H1 (cell line): ENCODE data around the gene ACACB. TPM values are rescaled to one million over a fixed set of nuclear protein-coding genes. Genes with fewer than 3 reads are reported as not detected.

Experiments
- CTCF ChIA-PET: fragments of 300-600 bp; sonication (Branson Sonifier 250); formaldehyde crosslinking; loops from one replicate; lab custom pipeline; 2021; ENCODE audit not compliant: partially characterized antibody; lab: Charles Lee
- POLR2A ChIA-PET: fragments of 300-600 bp; sonication (Branson Sonifier 250); formaldehyde crosslinking; loops from one replicate; lab custom pipeline; 2021; ENCODE audit warnings: inconsistent platforms; ENCODE audit not compliant: partially characterized antibody; lab: Charles Lee
- DNase-seq, 2 experiments: peaks; one replicate each; pipeline versions ENCODE4 v3.0.0 to v3.0.0-alpha.2; 2010 to 2022; ENCODE audit warnings: low spot score in 2 of 2, low read depth in 1 of 2, mixed read lengths in 1 of 2
- FAIRE-seq: peaks from 2 replicates; lab custom pipeline; 2011; peaks lifted over from hg19 to GRCh38; lab: Jason Lieb, UNC
- H2AFZ ChIP-seq: 2 replicates; pipeline ENCODE4 v1.8.1; 2012; ENCODE audit warnings: low read length, inconsistent platforms
- H2AK5ac ChIP-seq: 2 replicates; pipeline ENCODE4 v1.6.1; 2013; ENCODE audit warnings: low read depth, low read length
- H2BK120ac ChIP-seq: replicated peaks from 2 replicates; pipeline ENCODE3; 2013; ENCODE audit warnings: low read depth, low read length, inconsistent platforms
- H2BK12ac ChIP-seq: 2 replicates; pipeline ENCODE4 v1.6.1; 2013; ENCODE audit warnings: low read depth, low read length
- H2BK15ac ChIP-seq: 2 replicates; pipeline ENCODE4 v1.6.1; 2013; ENCODE audit warnings: low read length
- H2BK20ac ChIP-seq: 2 replicates; pipeline ENCODE4 v1.6.1; 2013; ENCODE audit warnings: low read length
- H2BK5ac ChIP-seq: 2 replicates; pipeline ENCODE4 v1.6.1; 2013; ENCODE audit warnings: low read depth, low read length
- H3K14ac ChIP-seq: 2 replicates; pipeline ENCODE4 v1.6.1; 2013; ENCODE audit warnings: inconsistent platforms; ENCODE audit not compliant: insufficient read length
- H3K18ac ChIP-seq: 2 replicates; pipeline ENCODE4 v1.6.1; 2013; ENCODE audit warnings: low read length; ENCODE audit errors: extremely low read depth
- H3K23ac ChIP-seq: 2 replicates; pipeline ENCODE4 v1.6.1; 2013; ENCODE audit warnings: inconsistent platforms; ENCODE audit not compliant: insufficient read length
- H3K23me2 ChIP-seq: 2 replicates; pipeline ENCODE4 v1.6.1; 2013; ENCODE audit warnings: low read depth, low read length
- H3K27ac ChIP-seq: 2 replicates; pipeline ENCODE4 v1.6.1; 2011; ENCODE audit warnings: low read depth, low read length, inconsistent platforms
- H3K27me3 ChIP-seq, 4 experiments: replicated peaks in 1 of 4; 1 replicate in 1 of 4; 2 replicates in 3 of 4; pipeline versions ENCODE4 v1.6.1 to v1.8.1; 2011 to 2013; ENCODE audit warnings: low read length in 3 of 4, mild to moderate bottlenecking in 3 of 4, inconsistent platforms in 2 of 4, mixed read lengths in 2 of 4, moderate library complexity in 1 of 4; ENCODE audit not compliant: control insufficient read depth in 3 of 4, insufficient read depth in 3 of 4; ENCODE audit errors: extremely low read depth in 1 of 4
- H3K36me3 ChIP-seq, 4 experiments: 2 replicates each; pipeline versions ENCODE4 v1.6.1 to v1.8.1; 2011 to 2013; ENCODE audit warnings: mild to moderate bottlenecking in 4 of 4, low read length in 3 of 4, moderate library complexity in 2 of 4, control low read depth in 1 of 4, inconsistent platforms in 1 of 4; ENCODE audit not compliant: insufficient read depth in 4 of 4, control insufficient read depth in 2 of 4
- H3K4ac ChIP-seq: replicated peaks from 2 replicates; pipeline ENCODE3; 2013; ENCODE audit warnings: low read length, low read depth, mixed read lengths, inconsistent platforms; ENCODE audit not compliant: insufficient read length
- H3K4me1 ChIP-seq, 4 experiments: replicated peaks in 1 of 4; 1 replicate in 1 of 4; 2 replicates in 3 of 4; pipeline versions ENCODE4 v1.6.1 to v1.8.1; 2011 to 2013; ENCODE audit warnings: low read length in 3 of 4, inconsistent platforms in 2 of 4, mixed read lengths in 1 of 4; ENCODE audit not compliant: insufficient read depth in 4 of 4, control insufficient read depth in 3 of 4
- H3K4me2 ChIP-seq, 2 experiments: 2 replicates each; pipeline versions ENCODE4 v1.6.1 to v1.8.1; 2011 to 2013; ENCODE audit warnings: low read depth in 2 of 2, low read length in 2 of 2, control low read depth in 1 of 2, inconsistent platforms in 1 of 2, mild to moderate bottlenecking in 1 of 2; ENCODE audit not compliant: insufficient read depth in 1 of 2
- H3K4me3 ChIP-seq, 4 experiments: fragments of 200-600, 300-600 bp in 1 of 4; sonication (generic), shearing (Covaris generic), sonication (Bioruptor Twin) in 1 of 4; 2 replicates each; pipeline versions ENCODE4 v1.5.1 to v1.8.1; 2011 to 2016; ENCODE audit warnings: low read length in 4 of 4, low read depth in 3 of 4, control low read depth in 2 of 4, inconsistent platforms in 2 of 4, mild to moderate bottlenecking in 2 of 4, mixed read lengths in 1 of 4, moderate library complexity in 1 of 4; ENCODE audit not compliant: insufficient read depth in 2 of 4; ENCODE audit errors: extremely low read depth in 1 of 4
- H3K56ac ChIP-seq: replicated peaks from 2 replicates; pipeline ENCODE3; 2013; ENCODE audit warnings: low read depth, mild to moderate bottlenecking, mixed read lengths, low read length, inconsistent platforms; ENCODE audit not compliant: insufficient read length
- H3K79me1 ChIP-seq: 2 replicates; pipeline ENCODE4 v1.6.1; 2013; ENCODE audit warnings: low read depth, low read length, control low read depth
- H3K79me2 ChIP-seq, 2 experiments: 2 replicates each; pipeline versions ENCODE4 v1.6.1 to v1.8.1; 2012 to 2013; ENCODE audit warnings: low read length in 2 of 2, mild to moderate bottlenecking in 2 of 2, inconsistent platforms in 1 of 2; ENCODE audit not compliant: insufficient read depth in 2 of 2, control insufficient read depth in 1 of 2
- H3K9ac ChIP-seq, 4 experiments: replicated peaks in 1 of 4; 1 replicate in 1 of 4; 2 replicates in 3 of 4; pipeline versions ENCODE4 v1.6.1 to v1.8.1; 2011 to 2013; ENCODE audit warnings: low read depth in 3 of 4, low read length in 3 of 4, control low read depth in 2 of 4, mild to moderate bottlenecking in 2 of 4, moderate library complexity in 2 of 4, inconsistent platforms in 1 of 4; ENCODE audit errors: extremely low read depth in 1 of 4
- H3K9me3 ChIP-seq, 2 experiments: 2 replicates each; pipeline versions ENCODE4 v1.6.1 to v1.8.1; 2012 to 2013; ENCODE audit warnings: mild to moderate bottlenecking in 2 of 2, moderate library complexity in 2 of 2, control low read depth in 1 of 2, inconsistent platforms in 1 of 2, low read depth in 1 of 2, low read length in 1 of 2, mixed read lengths in 1 of 2; ENCODE audit not compliant: insufficient read depth in 2 of 2
- H4K20me1 ChIP-seq, 2 experiments: replicated peaks in 1 of 2; 2 replicates each; pipeline versions ENCODE3 to v1.8.1; 2011 to 2013; ENCODE audit warnings: inconsistent platforms in 2 of 2, low read length in 2 of 2, mild to moderate bottlenecking in 1 of 2; ENCODE audit not compliant: insufficient read depth in 2 of 2, control insufficient read depth in 1 of 2
- H4K5ac ChIP-seq: 2 replicates; pipeline ENCODE4 v1.6.1; 2013; ENCODE audit warnings: low read length, low read depth, mixed read lengths, inconsistent platforms; ENCODE audit not compliant: insufficient read length
- H4K8ac ChIP-seq: 2 replicates; pipeline ENCODE4 v1.8.0; 2013; ENCODE audit warnings: mild to moderate bottlenecking, moderate library complexity, low read length, inconsistent platforms; ENCODE audit not compliant: insufficient read depth; ENCODE audit errors: extremely low read depth
- H4K91ac ChIP-seq: replicated peaks from 2 replicates; pipeline ENCODE3; 2013; ENCODE audit warnings: low read length, mixed read lengths, inconsistent platforms; ENCODE audit not compliant: insufficient read length
- SRF ChIP-seq: IDR thresholded peaks from 2 replicates; pipeline ENCODE4 v1.6.1; 2011; ENCODE audit warnings: mild to moderate bottlenecking, low read depth, low read length, moderate library complexity
- WGBS, 2 experiments: shearing (Covaris generic) in 1 of 2; methylation state at CpG; one replicate each; pipeline versions ENCODE4 v1.1.6 to v1.1.7; 2013 to 2015; ENCODE audit warnings: low lambda C conversion rate in 2 of 2, mixed read lengths in 2 of 2, inconsistent platforms in 1 of 2, low coverage in 1 of 2, missing lambda C conversion rate in 1 of 2; ENCODE audit not compliant: insufficient replicate concordance in 2 of 2, insufficient coverage in 1 of 2, insufficient read length in 1 of 2; ENCODE audit errors: extremely low coverage in 1 of 2, missing lambda C conversion rate in 1 of 2; 5-methylcytosine and 5-hydroxymethylcytosine counted together
- polyA plus RNA-seq, 7 experiments: library from polyadenylated mRNA; depleted of rRNA in 3 of 7; stranded (reverse) in 5 of 7; unstranded in 2 of 7; fragments of >200 nt in 5 of 7; fragments of 200-250 nt in 2 of 7; gene quantifications; 1 replicate in 5 of 7; 2 replicates in 1 of 7; 4 replicates in 1 of 7; pipeline versions ENCODE4 v1.2.1 to v1.2.3, GENCODE V29; 2011 to 2013; ENCODE audit warnings: missing spikeins in 2 of 7, mixed read lengths in 2 of 7
- total RNA-seq: library from RNA; stranded (reverse); fragmentation: NEBNext Ultra II Directional; extraction: Animal tissue kit (Norgen Biotek cat#: 25700); gene quantifications from 2 replicates; pipeline ENCODE4 v1.2.1, GENCODE V29; 2021
- TF ChIP-seq, protein P1 (sequence below): IDR thresholded peaks from 2 replicates; pipeline ENCODE4 v1.6.1; 2012; ENCODE audit warnings: inconsistent platforms

The ACACB gene
- total and polyA plus RNA-seq, 2 of the 8 experiments (the other 6 are each of a cell fraction or from before 2014, with no cell fraction given) = 5.8 to 15.3 TPM

DNA sequence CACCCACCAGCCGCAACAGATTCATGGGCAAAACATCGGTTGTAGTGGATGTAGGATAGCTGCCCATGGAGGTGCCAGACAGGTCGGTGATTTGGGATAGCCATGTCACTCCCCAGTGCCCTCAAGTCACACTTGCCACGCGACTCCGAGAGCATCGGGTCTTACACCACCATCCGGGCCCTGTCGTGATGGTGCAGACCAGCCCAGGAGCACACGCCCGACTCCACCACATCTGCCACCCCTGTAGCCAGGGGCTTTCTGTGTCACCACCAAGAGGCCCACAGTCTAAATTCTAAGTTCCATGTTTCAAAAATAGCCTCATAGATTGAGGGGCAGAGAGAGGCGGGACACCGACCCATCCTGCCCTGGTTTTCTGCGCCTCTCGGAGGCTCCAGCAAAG, 174.7 kb downstream of the ACACB start:
- Histone ChIP-seq H4K91ac (peak overlapping the region; percentile 70), H3K9ac (peak overlapping the region in 2 of 4 experiments; percentile 8 to 9; a peak in 2 of 7 replicates), H3K4me3 (peak overlapping the region in 2 of 4 experiments; percentile 10 to 51; a peak in 2 of 8 replicates), H2AFZ (peak overlapping the region; percentile 83; the same call in 1 of the 2 replicates), H3K18ac (no peak overlapping the region; the same call in 1 of the 2 replicates), H3K27ac (no peak overlapping the region), H3K4ac (peak overlapping the region; percentile 9), H3K23me2 (no peaks in the 10 kb centered on the region), H3K27me3 (no peaks in the 10 kb centered on the region; a peak in 1 of 7 replicates)
- WGBS, 2 experiments = 64% methylated on average over 15 of the region's 15 CpGs; no CpG with 5 or more reads in 1 of the 2 experiments
- CTCF ChIA-PET = interaction anchor here (0.6 to 1.9 kb wide), 7 partner anchors 11 to 221 kb away, joined by 3 to 5 read pairs (median 4); no protein-coding TSS in a partner anchor
- no peak for TF ChIP-seq SRF
- TF ChIP-seq, protein P1, sequence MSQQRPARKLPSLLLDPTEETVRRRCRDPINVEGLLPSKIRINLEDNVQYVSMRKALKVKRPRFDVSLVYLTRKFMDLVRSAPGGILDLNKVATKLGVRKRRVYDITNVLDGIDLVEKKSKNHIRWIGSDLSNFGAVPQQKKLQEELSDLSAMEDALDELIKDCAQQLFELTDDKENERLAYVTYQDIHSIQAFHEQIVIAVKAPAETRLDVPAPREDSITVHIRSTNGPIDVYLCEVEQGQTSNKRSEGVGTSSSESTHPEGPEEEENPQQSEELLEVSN = 0 out of 2 replicates have a peak, but pooled peaks have one; percentile 9
- TF ChIP-seq, all 59 proteins: peak for 1
- H2BK5ac ChIP-seq = peak overlapping the region; percentile 61; the same call in 1 of the 2 replicates
- no peaks in the 10 kb centered on the region for H3K9me3 ChIP-seq
- no peak for FAIRE-seq
- H3K14ac ChIP-seq = no peak overlapping the region
- no peaks in the 10 kb centered on the region for H3K79me1 ChIP-seq
- peak overlapping the region; percentile 29 for H2BK120ac ChIP-seq
- no peak overlapping the region; the same call in 1 of the 2 replicates for H4K8ac ChIP-seq
- peak overlapping the region; percentile 66 to 69 for H3K4me2 ChIP-seq
- H4K20me1 ChIP-seq = no peaks in the 10 kb centered on the region
- H3K4me1 ChIP-seq = peaks cover 4 to 13% (median 10%) of the 10 kb centered on the region in 4 experiments
- H2AK5ac ChIP-seq = peak overlapping the region; percentile 30; the same call in 1 of the 2 replicates
- POLR2A ChIA-PET = interaction anchor here (0.7 to 1.4 kb wide), 3 partner anchors 13 to 94 kb away, joined by 3 to 5 read pairs (median 4); no protein-coding TSS in a partner anchor
- H3K36me3 ChIP-seq = no peaks in the 10 kb centered on the region
- peak overlapping the region; percentile 77 for H2BK20ac ChIP-seq
- H2BK12ac ChIP-seq = peak overlapping the region; percentile 89; the same call in 1 of the 2 replicates
- H3K56ac ChIP-seq = no peak overlapping the region
- no peak overlapping the region for H3K23ac ChIP-seq
- DNase-seq = no peak
- H4K5ac ChIP-seq = peak overlapping the region; percentile 18
- H3K79me2 ChIP-seq = no peaks in the 10 kb centered on the region
- H2BK15ac ChIP-seq = 0 out of 2 replicates have a peak overlapping the region, but pooled peaks have one; percentile 46
